ENCODE data around the gene CIITA.

GRCh38 chr16:10937068-10937859, 60.3 kb downstream of the CIITA start:
- TF ChIP-seq, protein P1, sequence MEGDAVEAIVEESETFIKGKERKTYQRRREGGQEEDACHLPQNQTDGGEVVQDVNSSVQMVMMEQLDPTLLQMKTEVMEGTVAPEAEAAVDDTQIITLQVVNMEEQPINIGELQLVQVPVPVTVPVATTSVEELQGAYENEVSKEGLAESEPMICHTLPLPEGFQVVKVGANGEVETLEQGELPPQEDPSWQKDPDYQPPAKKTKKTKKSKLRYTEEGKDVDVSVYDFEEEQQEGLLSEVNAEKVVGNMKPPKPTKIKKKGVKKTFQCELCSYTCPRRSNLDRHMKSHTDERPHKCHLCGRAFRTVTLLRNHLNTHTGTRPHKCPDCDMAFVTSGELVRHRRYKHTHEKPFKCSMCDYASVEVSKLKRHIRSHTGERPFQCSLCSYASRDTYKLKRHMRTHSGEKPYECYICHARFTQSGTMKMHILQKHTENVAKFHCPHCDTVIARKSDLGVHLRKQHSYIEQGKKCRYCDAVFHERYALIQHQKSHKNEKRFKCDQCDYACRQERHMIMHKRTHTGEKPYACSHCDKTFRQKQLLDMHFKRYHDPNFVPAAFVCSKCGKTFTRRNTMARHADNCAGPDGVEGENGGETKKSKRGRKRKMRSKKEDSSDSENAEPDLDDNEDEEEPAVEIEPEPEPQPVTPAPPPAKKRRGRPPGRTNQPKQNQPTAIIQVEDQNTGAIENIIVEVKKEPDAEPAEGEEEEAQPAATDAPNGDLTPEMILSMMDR (IDR thresholded peaks at IDR 0.05): no peak
- TF ChIP-seq POLR2A (IDR thresholded peaks at IDR 0.05): no peak

All from lower leg skin (tissue), 3 donors.